Ovary (tissue), 9 donors: ENCODE measurements around the gene EFCAB6. TPM values are rescaled to one million over a fixed set of nuclear protein-coding genes. Genes with fewer than 3 reads are reported as not detected.

Experiments used
- DNase-seq, 5 donors: peaks; one replicate each; pipeline ENCODE4 v3.0.0-alpha.2; 2019 to 2020
- H3K27ac ChIP-seq, 2 donors: fragments of 200-600 bp; one replicate each; pipeline versions ENCODE4 v1.5.1 to v1.8.0; 2019 to 2022
- H3K27me3 ChIP-seq: fragments of 200-600 bp; one replicate; pipeline ENCODE4 v1.8.0; 2022
- H3K36me3 ChIP-seq: fragments of 200-600 bp; sonication (generic); one replicate; pipeline ENCODE4 v1.5.1; 2019
- H3K4me1 ChIP-seq: one replicate; pipeline ENCODE4 v1.8.1; 2013; ENCODE audit warnings: mild to moderate bottlenecking, moderate library complexity; ENCODE audit not compliant: insufficient read depth
- H3K4me3 ChIP-seq: fragments of 200-600 bp; sonication (generic); one replicate; pipeline ENCODE4 v1.5.1; 2017
- H3K9me3 ChIP-seq, 2 donors: fragments of 200-600 bp in 1 of 2; sonication (generic) in 1 of 2; one replicate each; pipeline versions ENCODE4 v1.5.1 to v1.8.1; 2013 to 2019; ENCODE audit warnings: mild to moderate bottlenecking in 1 of 2, moderate library complexity in 1 of 2
- CTCF ChIP-seq, 3 donors: fragments of 450-650 bp in 2 of 3; fragments of 200-600 bp in 1 of 3; IDR thresholded peaks; one replicate each; pipeline versions ENCODE4 v1.5.1 to v1.8.0; 2016 to 2022; ENCODE audit warnings: antibody characterized with exemption in 3 of 3, mild to moderate bottlenecking in 1 of 3
- EP300 ChIP-seq: sonication (generic); formaldehyde crosslinking; IDR thresholded peaks from one replicate; pipeline ENCODE4 v1.6.1; 2017; ENCODE audit warnings: antibody characterized with exemption
- POLR2A ChIP-seq: fragments of 450-650 bp; IDR thresholded peaks from one replicate; pipeline ENCODE4 v1.6.1; 2017; ENCODE audit warnings: antibody characterized with exemption, mild to moderate bottlenecking, moderate library complexity
- WGBS, 3 donors: extraction: QIAGEN DNeasy Blood & Tissue Kit in 1 of 3; methylation state at CpG; one replicate each; pipeline versions ENCODE4 v1.1.5 to v1.1.7; 2013 to 2017; 5-methylcytosine and 5-hydroxymethylcytosine counted together
- intact Hi-C, 4 donors: fragments of 100-400 bp; cut with DNase I; formaldehyde crosslinking; loops; one replicate each; pipeline versions ENCODE4 v1.11.0 to v1.15.1; 2022 to 2023
- polyA plus RNA-seq, 2 donors: library from polyadenylated mRNA; stranded (reverse); fragments of 200-250 nt in 1 of 2; fragments of 350-450 nt in 1 of 2; fragmentation: Illumina TruSeq in 1 of 2; extraction: RNeasy Lipid Tissue Mini Kit (QIAGEN cat#74804) in 1 of 2; gene quantifications; one replicate each; pipeline ENCODE4 v1.2.3, GENCODE V29; 2013 to 2014
- total RNA-seq, 7 donors: library from RNA; depleted of rRNA in 2 of 7; stranded (reverse); fragments of >200 nt in 2 of 7; fragmentation: NEBNext Ultra II Directional in 3 of 7; extraction: Animal tissue kit (Norgen Biotek cat#: 25700) in 3 of 7; gene quantifications; one replicate each; pipeline versions ENCODE4 v1.1.0 to v1.2.4, GENCODE V29; 2016 to 2023
- donor health status: DM: no; HTN: no; CAD: no; lungs with moderate emphysema.
- donor health status: DM: no; HTN: no; CAD: no.
- donor health status: Bipolar disorder and iron deficiency.
- donor health status: DM: yes; HTN: yes; CAD: no.
- donor health status: DM: no; HTN: no; CAD: no.
- donor health status: DM: yes; HTN: yes; CAD: no.

The EFCAB6 gene
- total and polyA plus RNA-seq, 9 donors, result 1.00 to 17.5 (median 6.7) TPM

- no peak overlapping the region for H3K4me3 ChIP-seq
- intact Hi-C loops, result no loop called here
- WGBS, 3 donors, result 85 to 87% (median 86%) methylated on average over 34 of the region's 34 CpGs
- TF ChIP-seq POLR2A (no peak), EP300 (no peak), CTCF (IDR thresholded peaks at IDR 0.05) (no peak)
- no peaks in the 10 kb centered on the region for H3K27me3 ChIP-seq
- no peaks in the 10 kb centered on the region for H3K9me3 ChIP-seq
- no peaks in the 10 kb centered on the region for H3K36me3 ChIP-seq
- no peak for DNase-seq
- no peak overlapping the region for H3K27ac ChIP-seq
- H3K4me1 ChIP-seq, result no peaks in the 10 kb centered on the region
Observed at GRCh38 chr22:43530349-43531201, 281.5 kb downstream of the EFCAB6 start.

DNA sequence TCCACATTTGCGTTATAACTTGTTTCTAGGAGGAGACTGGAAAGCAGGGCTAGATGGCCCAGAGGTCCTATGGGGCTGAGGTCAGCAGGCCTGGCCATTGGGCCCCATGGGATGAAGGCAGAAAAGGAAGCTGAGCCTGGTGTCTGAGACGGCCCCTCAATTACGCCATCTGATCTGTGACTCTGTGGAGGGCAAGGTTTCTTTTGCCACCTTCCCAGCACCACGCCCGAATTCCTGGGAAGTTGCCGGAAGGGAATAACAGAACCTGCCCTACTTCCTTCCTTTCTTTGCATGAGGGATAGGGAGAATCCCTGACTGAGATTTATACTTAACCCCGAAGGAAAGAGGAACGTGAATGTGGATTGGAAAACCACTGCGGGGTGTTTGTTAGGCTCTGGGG lies 282.2 kb downstream of the EFCAB6 start:
- Histone ChIP-seq H3K4me3 (no peak overlapping the region), H3K36me3 (no peaks in the 10 kb centered on the region), H3K9me3 (no peaks in the 10 kb centered on the region), H3K4me1 (no peaks in the 10 kb centered on the region), H3K27me3 (no peaks in the 10 kb centered on the region), H3K27ac (no peak overlapping the region)
- DNase-seq, result no peak
- intact Hi-C loops, result no loop called here
- TF ChIP-seq CTCF (IDR thresholded peaks at IDR 0.05), result no peak
- TF ChIP-seq EP300, result no peak
- TF ChIP-seq POLR2A, result no peak
- 88 to 91% (median 89%) methylated on average over 9 of the region's 9 CpGs for WGBS, 3 donors

GRCh38 chr22:43529461-43529860 lies 282.6 kb downstream of the EFCAB6 start:
- Histone ChIP-seq H3K36me3 (no peaks in the 10 kb centered on the region), H3K4me3 (no peak overlapping the region), H3K4me1 (no peaks in the 10 kb centered on the region), H3K27ac (no peak overlapping the region), H3K9me3 (no peaks in the 10 kb centered on the region), H3K27me3 (no peaks in the 10 kb centered on the region)
- intact Hi-C loops, result no loop called here
- no peak for TF ChIP-seq EP300
- TF ChIP-seq CTCF (IDR thresholded peaks at IDR 0.05), result no peak
- TF ChIP-seq POLR2A, result no peak
- DNase-seq, result no peak
- WGBS, 3 donors, result 97 to 98% (median 98%) methylated on average over 2 of the region's 2 CpGs

GRCh38 chr22:43528601-43529360 lies 283.3 kb downstream of the EFCAB6 start:
- no peaks in the 10 kb centered on the region for H3K36me3 ChIP-seq
- H3K27me3 ChIP-seq, result no peaks in the 10 kb centered on the region
- 64 to 77% (median 75%) methylated on average over 12 of the region's 12 CpGs for WGBS, 3 donors
- no peaks in the 10 kb centered on the region for H3K9me3 ChIP-seq
- intact Hi-C loops, result no loop called here
- TF ChIP-seq POLR2A, result no peak
- no peak for TF ChIP-seq CTCF (IDR thresholded peaks at IDR 0.05)
- no peak for TF ChIP-seq EP300
- no peak overlapping the region for H3K27ac ChIP-seq
- DNase-seq, result no peak
- no peak overlapping the region for H3K4me3 ChIP-seq
- H3K4me1 ChIP-seq, result no peaks in the 10 kb centered on the region
